ENCODE data around the gene LPIN1. TPM values are rescaled to one million over a fixed set of nuclear protein-coding genes. Genes with fewer than 3 reads are reported as not detected.

LPIN1 gene
- total RNA-seq, 4 donors from 2014 or later, result 28.7 to 47.0 (median 39.6) TPM

- TF ChIP-seq POLR2A (IDR thresholded peaks at IDR 0.05) (no peak), CTCF (IDR thresholded peaks at IDR 0.05) (no peak)
- no peaks in the 10 kb centered on the region for H3K36me3 ChIP-seq
- no peaks in the 10 kb centered on the region for H3K27me3 ChIP-seq
- no peak overlapping the region for H3K27ac ChIP-seq
- intact Hi-C loops (cut with DNase I), result loop anchor here (10.0 kb wide), 2 partner anchors 850 to 1140 kb away; partner anchors contain the start of gene TRIB2
- peaks cover 5 to 8% of the 10 kb centered on the region in 2 donors for H3K4me1 ChIP-seq
- DNase-seq, result no peak
- H3K9me3 ChIP-seq, result no peaks in the 10 kb centered on the region
- 95% methylated on average over 8 of the region's 8 CpGs for WGBS, 2 donors
- H3K4me3 ChIP-seq (replicated peaks in 1 of 3), result no peak overlapping the region
These were observed 118.3 kb downstream of the LPIN1 start for GRCh38 chr2:11864724-11865123.

- H3K27ac ChIP-seq, result no peak overlapping the region
- no peak overlapping the region for H3K4me3 ChIP-seq (replicated peaks in 1 of 3)
- TF ChIP-seq POLR2A (IDR thresholded peaks at IDR 0.05) (no peak), CTCF (IDR thresholded peaks at IDR 0.05) (no peak)
- H3K4me1 ChIP-seq, result peaks cover 5 to 8% of the 10 kb centered on the region in 2 donors
- no peaks in the 10 kb centered on the region for H3K27me3 ChIP-seq
- intact Hi-C loops (cut with DNase I), result loop anchor here (10.0 kb wide), 2 partner anchors 849 to 1139 kb away; partner anchors contain the start of gene TRIB2
- H3K36me3 ChIP-seq, result no peaks in the 10 kb centered on the region
- WGBS, 2 donors, result 90 to 94% methylated on average over 8 of the region's 8 CpGs
- no peak for DNase-seq
- H3K9me3 ChIP-seq, result no peaks in the 10 kb centered on the region
These were observed 118.9 kb downstream of the LPIN1 start for GRCh38 chr2:11865378-11865777.

GRCh38 chr2:11865805-11866204 is 119.4 kb downstream of the LPIN1 start:
- 92 to 95% methylated on average over 13 of the region's 13 CpGs for WGBS, 2 donors
- no peak for TF ChIP-seq POLR2A (IDR thresholded peaks at IDR 0.05)
- no peak for TF ChIP-seq CTCF (IDR thresholded peaks at IDR 0.05)
- no peak for DNase-seq
- Histone ChIP-seq H3K4me3 (replicated peaks in 1 of 3) (no peak overlapping the region), H3K36me3 (no peaks in the 10 kb centered on the region), H3K9me3 (no peaks in the 10 kb centered on the region), H3K4me1 (peaks cover 5 to 8% of the 10 kb centered on the region in 2 donors), H3K27ac (no peak overlapping the region), H3K27me3 (no peaks in the 10 kb centered on the region)
- intact Hi-C loops (cut with DNase I), result loop anchor here (10.0 kb wide), 2 partner anchors 849 to 1139 kb away; partner anchors contain the start of gene TRIB2

GRCh38 chr2:11866358-11867335 is 120.2 kb downstream of the LPIN1 start:
- H3K4me1 ChIP-seq, result peaks cover 5 to 8% of the 10 kb centered on the region in 2 donors
- no peak overlapping the region for H3K4me3 ChIP-seq (replicated peaks in 1 of 3)
- no peaks in the 10 kb centered on the region for H3K27me3 ChIP-seq
- no peak overlapping the region for H3K27ac ChIP-seq
- H3K36me3 ChIP-seq, result no peaks in the 10 kb centered on the region
- 72% methylated on average over 12 of the region's 12 CpGs for WGBS, 2 donors
- no peaks in the 10 kb centered on the region for H3K9me3 ChIP-seq
- DNase-seq, result no peak
- intact Hi-C loops (cut with DNase I), result loop anchor here (10.0 kb wide), 2 partner anchors 848 to 1138 kb away; partner anchors contain the start of gene TRIB2
- no peak for TF ChIP-seq POLR2A (IDR thresholded peaks at IDR 0.05)
- TF ChIP-seq CTCF (IDR thresholded peaks at IDR 0.05), result no peak

- 76 to 80% methylated on average over 2 of the region's 2 CpGs for WGBS, 2 donors
- Histone ChIP-seq H3K4me3 (replicated peaks in 1 of 3) (no peak overlapping the region), H3K9me3 (no peaks in the 10 kb centered on the region), H3K36me3 (no peaks in the 10 kb centered on the region), H3K4me1 (peaks cover 5 to 8% of the 10 kb centered on the region in 2 donors), H3K27me3 (no peaks in the 10 kb centered on the region), H3K27ac (no peak overlapping the region)
- TF ChIP-seq POLR2A (IDR thresholded peaks at IDR 0.05), result no peak
- no peak for TF ChIP-seq CTCF (IDR thresholded peaks at IDR 0.05)
- intact Hi-C loops (cut with DNase I), result loop anchor here (10.0 kb wide), 2 partner anchors 847 to 1137 kb away; partner anchors contain the start of gene TRIB2
- no peak for DNase-seq
These were observed 121.5 kb downstream of the LPIN1 start for GRCh38 chr2:11867926-11868325.
